ENCODE results near the gene SLC25A42. TPM values are rescaled to one million over a fixed set of nuclear protein-coding genes. Genes with fewer than 3 reads are reported as not detected.

The SLC25A42 gene
- total and polyA plus RNA-seq, 2 of the 13 experiments (the other 11 are each of a cell fraction or from before 2014, with no cell fraction given) = 12.8 to 18.3 TPM

- TF ChIP-seq, protein P1, sequence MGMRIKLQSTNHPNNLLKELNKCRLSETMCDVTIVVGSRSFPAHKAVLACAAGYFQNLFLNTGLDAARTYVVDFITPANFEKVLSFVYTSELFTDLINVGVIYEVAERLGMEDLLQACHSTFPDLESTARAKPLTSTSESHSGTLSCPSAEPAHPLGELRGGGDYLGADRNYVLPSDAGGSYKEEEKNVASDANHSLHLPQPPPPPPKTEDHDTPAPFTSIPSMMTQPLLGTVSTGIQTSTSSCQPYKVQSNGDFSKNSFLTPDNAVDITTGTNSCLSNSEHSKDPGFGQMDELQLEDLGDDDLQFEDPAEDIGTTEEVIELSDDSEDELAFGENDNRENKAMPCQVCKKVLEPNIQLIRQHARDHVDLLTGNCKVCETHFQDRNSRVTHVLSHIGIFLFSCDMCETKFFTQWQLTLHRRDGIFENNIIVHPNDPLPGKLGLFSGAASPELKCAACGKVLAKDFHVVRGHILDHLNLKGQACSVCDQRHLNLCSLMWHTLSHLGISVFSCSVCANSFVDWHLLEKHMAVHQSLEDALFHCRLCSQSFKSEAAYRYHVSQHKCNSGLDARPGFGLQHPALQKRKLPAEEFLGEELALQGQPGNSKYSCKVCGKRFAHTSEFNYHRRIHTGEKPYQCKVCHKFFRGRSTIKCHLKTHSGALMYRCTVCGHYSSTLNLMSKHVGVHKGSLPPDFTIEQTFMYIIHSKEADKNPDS (CRISPR knock-in tag; IDR thresholded peaks at IDR 0.05) = no peak; the same call in 1 of the 2 replicates
- TF ChIP-seq ZMYM4 (CRISPR knock-in tag; IDR thresholded peaks at IDR 0.05) = peak; percentile 72
- TF ChIP-seq, protein P2, sequence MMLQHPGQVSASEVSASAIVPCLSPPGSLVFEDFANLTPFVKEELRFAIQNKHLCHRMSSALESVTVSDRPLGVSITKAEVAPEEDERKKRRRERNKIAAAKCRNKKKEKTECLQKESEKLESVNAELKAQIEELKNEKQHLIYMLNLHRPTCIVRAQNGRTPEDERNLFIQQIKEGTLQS (CRISPR knock-in tag; IDR thresholded peaks at IDR 0.05) = peak; percentile 6; the same call in 1 of the 2 replicates
- TF ChIP-seq, protein P3, sequence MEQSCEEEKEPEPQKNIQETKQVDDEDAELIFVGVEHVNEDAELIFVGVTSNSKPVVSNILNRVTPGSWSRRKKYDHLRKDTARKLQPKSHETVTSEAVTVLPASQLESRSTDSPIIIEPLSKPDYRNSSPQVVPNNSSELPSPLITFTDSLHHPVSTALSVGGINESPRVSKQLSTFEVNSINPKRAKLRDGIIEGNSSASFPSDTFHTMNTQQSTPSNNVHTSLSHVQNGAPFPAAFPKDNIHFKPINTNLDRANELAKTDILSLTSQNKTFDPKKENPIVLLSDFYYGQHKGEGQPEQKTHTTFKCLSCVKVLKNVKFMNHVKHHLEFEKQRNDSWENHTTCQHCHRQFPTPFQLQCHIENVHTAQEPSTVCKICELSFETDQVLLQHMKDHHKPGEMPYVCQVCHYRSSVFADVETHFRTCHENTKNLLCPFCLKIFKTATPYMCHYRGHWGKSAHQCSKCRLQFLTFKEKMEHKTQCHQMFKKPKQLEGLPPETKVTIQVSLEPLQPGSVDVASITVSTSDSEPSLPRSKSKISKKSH (CRISPR knock-in tag; IDR thresholded peaks at IDR 0.05; ENCODE audit: borderline replicate concordance) = peak; percentile 84; the same call in 1 of the 2 replicates
- no peak; the same call in 1 of the 2 replicates for TF ChIP-seq TRAFD1 (CRISPR knock-in tag; IDR thresholded peaks at IDR 0.05; ENCODE audit: borderline replicate concordance)
- TF ChIP-seq ZNF383 (CRISPR knock-in tag; IDR thresholded peaks at IDR 0.05; ENCODE audit: borderline replicate concordance) = no peak; the same call in 1 of the 2 replicates
- peak; percentile 19; the same call in 1 of the 2 replicates for TF ChIP-seq KAT7 (CRISPR knock-in tag; IDR thresholded peaks at IDR 0.05; ENCODE audit: borderline replicate concordance)
- peak; percentile 29; the same call in 1 of the 2 replicates for TF ChIP-seq FOXC1 (CRISPR knock-in tag; IDR thresholded peaks at IDR 0.05; ENCODE audit: borderline replicate concordance)
- no peak for TF ChIP-seq ZKSCAN5 (CRISPR knock-in tag; IDR thresholded peaks at IDR 0.05)
- TF ChIP-seq ZNF263 (CRISPR knock-in tag; IDR thresholded peaks at IDR 0.05) = no peak
- peak; percentile 82 for TF ChIP-seq TBX2 (CRISPR knock-in tag; IDR thresholded peaks at IDR 0.05; ENCODE audit: borderline replicate concordance)
- TF ChIP-seq ZNF446 (CRISPR knock-in tag; IDR thresholded peaks at IDR 0.05) = peak; percentile 78; the same call in 1 of the 2 replicates
- TF ChIP-seq ZNF274 (CRISPR knock-in tag; IDR thresholded peaks at IDR 0.05) = 0 out of 2 replicates have a peak, but pooled peaks have one; percentile 42
- TF ChIP-seq, protein P4, sequence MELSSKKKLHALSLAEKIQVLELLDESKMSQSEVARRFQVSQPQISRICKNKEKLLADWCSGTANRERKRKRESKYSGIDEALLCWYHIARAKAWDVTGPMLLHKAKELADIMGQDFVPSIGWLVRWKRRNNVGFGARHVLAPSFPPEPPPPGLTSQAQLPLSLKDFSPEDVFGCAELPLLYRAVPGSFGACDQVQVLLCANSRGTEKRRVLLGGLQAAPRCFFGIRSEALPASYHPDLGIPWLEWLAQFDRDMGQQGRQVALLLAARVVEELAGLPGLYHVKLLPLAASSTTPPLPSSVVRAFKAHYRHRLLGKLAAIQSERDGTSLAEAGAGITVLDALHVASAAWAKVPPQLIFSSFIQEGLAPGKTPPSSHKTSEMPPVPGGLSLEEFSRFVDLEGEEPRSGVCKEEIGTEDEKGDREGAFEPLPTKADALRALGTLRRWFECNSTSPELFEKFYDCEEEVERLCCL (CRISPR knock-in tag; IDR thresholded peaks at IDR 0.05; ENCODE audit: borderline replicate concordance) = no peak
- peak; percentile 43; the same call in 1 of the 2 replicates for TF ChIP-seq RAD21 (CRISPR knock-in tag; IDR thresholded peaks at IDR 0.05)
- no peak for TF ChIP-seq ZNF652 (CRISPR knock-in tag; IDR thresholded peaks at IDR 0.05; ENCODE audit: borderline replicate concordance, low read depth)
- peak; percentile 91 for TF ChIP-seq MTERF4 (CRISPR knock-in tag; IDR thresholded peaks at IDR 0.05)
- TF ChIP-seq KAT8 (CRISPR knock-in tag; IDR thresholded peaks at IDR 0.05) = peak; percentile 31; the same call in 1 of the 2 replicates
- 0 out of 2 replicates have a peak, but pooled peaks have one; percentile 25 for TF ChIP-seq HDAC2 (CRISPR knock-in tag; IDR thresholded peaks at IDR 0.05)
Observed at GRCh38 chr19:19063183-19064097, at the start of gene SLC25A42 (continued).

All from HepG2 (cell line).